ENCODE data around the gene FOXO3. TPM values are rescaled to one million over a fixed set of nuclear protein-coding genes. Genes with fewer than 3 reads are reported as not detected.

Gene FOXO3
- total RNA-seq, 1 experiment from 2014 or later: 10.5 TPM

DNA sequence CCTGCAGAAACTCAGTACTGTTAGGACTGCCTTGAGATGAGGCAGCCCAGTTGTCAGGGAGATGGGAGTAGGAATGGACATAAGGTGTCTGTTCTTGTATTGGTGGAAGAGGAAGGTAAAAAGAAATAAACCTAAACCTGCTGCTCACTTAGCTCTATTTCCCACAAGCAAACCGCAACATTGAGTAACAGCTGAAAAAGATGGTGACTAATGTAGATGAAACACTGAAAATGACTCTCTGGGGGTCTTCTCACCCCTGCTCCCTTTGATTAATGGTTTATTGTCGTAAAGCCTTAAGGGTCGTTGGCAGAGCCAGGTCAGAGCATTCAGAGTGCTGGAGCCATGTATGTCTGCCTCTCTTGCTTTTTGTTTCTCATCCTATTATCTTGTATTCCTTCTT, 87.5 kb downstream of the FOXO3 start:
- Histone ChIP-seq H3K9me2 (replicated peaks; ENCODE audit: insufficient read depth, low read length) (no peaks in the 10 kb centered on the region), H3K79me2 (ENCODE audit: low read length) (no peaks in the 10 kb centered on the region), H2AFZ (ENCODE audit: low read length) (no peak overlapping the region), H3K4me3 (ENCODE audit: low read length) (no peak overlapping the region), H3K4me2 (ENCODE audit: low read depth, low read length, poor library complexity, severe bottlenecking) (no peak overlapping the region), H3K36me3 (ENCODE audit: insufficient read depth, low read length) (no peaks in the 10 kb centered on the region), H3K9me3 (ENCODE audit: low read length) (no peaks in the 10 kb centered on the region), H3K4me1 (ENCODE audit: low read length) (peaks cover 13% of the 10 kb centered on the region), H4K20me1 (ENCODE audit: insufficient read depth, low read depth, low read length) (peaks cover 38% of the 10 kb centered on the region), H3K27me3 (ENCODE audit: low read length) (no peaks in the 10 kb centered on the region), H3K9ac (ENCODE audit: low read length) (no peak overlapping the region), H3K27ac (ENCODE audit: low read length) (no peak overlapping the region)
- no peak for DNase-seq

DNA sequence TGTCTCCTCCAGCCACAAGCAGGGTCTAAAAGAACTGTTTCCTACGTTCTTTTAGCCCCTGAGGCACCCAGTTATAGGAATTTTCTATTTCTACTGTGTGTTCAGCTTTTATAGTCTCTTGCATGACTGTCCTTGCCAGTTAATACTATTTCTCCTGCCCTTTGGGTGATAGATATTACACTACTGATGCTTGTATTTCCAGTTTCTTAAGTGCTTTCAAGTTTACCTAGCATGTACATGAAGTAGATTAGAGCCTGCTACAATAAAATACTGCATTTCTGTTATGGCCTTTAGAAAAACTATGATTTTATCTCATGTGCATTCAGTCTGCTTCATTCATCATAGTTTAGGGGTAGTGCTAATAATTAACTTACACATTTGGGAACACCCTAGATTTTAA, 89.6 kb downstream of the FOXO3 start:
- Histone ChIP-seq H2AFZ (ENCODE audit: low read length) (no peak overlapping the region), H4K20me1 (ENCODE audit: insufficient read depth, low read depth, low read length) (peaks cover 46% of the 10 kb centered on the region), H3K27me3 (ENCODE audit: low read length) (no peaks in the 10 kb centered on the region), H3K9me3 (ENCODE audit: low read length) (no peaks in the 10 kb centered on the region), H3K9me2 (replicated peaks; ENCODE audit: insufficient read depth, low read length) (no peaks in the 10 kb centered on the region), H3K79me2 (ENCODE audit: low read length) (no peaks in the 10 kb centered on the region), H3K9ac (ENCODE audit: low read length) (no peak overlapping the region), H3K36me3 (ENCODE audit: insufficient read depth, low read length) (no peaks in the 10 kb centered on the region), H3K4me3 (ENCODE audit: low read length) (no peak overlapping the region), H3K4me1 (ENCODE audit: low read length) (peaks cover 13% of the 10 kb centered on the region), H3K27ac (ENCODE audit: low read length) (no peak overlapping the region), H3K4me2 (ENCODE audit: low read depth, low read length, poor library complexity, severe bottlenecking) (no peak overlapping the region)
- no peak for DNase-seq

DNA sequence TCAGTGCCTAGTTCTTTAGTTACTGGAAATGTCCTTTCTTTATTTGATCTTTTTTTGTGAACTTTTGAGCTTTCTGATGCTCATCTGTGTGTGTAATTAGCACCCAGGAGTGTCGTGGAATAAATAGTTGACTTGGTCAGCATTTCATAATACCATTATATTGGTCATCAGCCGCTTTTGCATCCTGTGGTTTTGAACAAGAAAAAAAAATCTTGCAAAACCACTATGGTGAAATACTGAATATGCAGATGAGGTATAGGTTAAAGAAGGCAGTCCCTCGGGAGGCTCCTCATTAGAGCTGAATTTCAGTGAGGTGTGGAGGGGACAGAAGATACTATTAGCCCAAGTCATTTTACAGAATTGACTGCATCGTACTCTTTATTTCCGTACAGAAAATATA, 90.1 kb downstream of the FOXO3 start:
- Histone ChIP-seq H3K9me2 (replicated peaks; ENCODE audit: insufficient read depth, low read length) (no peaks in the 10 kb centered on the region), H3K79me2 (ENCODE audit: low read length) (no peaks in the 10 kb centered on the region), H3K9me3 (ENCODE audit: low read length) (no peaks in the 10 kb centered on the region), H4K20me1 (ENCODE audit: insufficient read depth, low read depth, low read length) (peaks cover 46% of the 10 kb centered on the region), H2AFZ (ENCODE audit: low read length) (no peak overlapping the region), H3K27me3 (ENCODE audit: low read length) (no peaks in the 10 kb centered on the region), H3K9ac (ENCODE audit: low read length) (no peak overlapping the region), H3K27ac (ENCODE audit: low read length) (no peak overlapping the region), H3K4me2 (ENCODE audit: low read depth, low read length, poor library complexity, severe bottlenecking) (peak overlapping the region; percentile 14), H3K4me1 (ENCODE audit: low read length) (peaks cover 13% of the 10 kb centered on the region), H3K36me3 (ENCODE audit: insufficient read depth, low read length) (no peaks in the 10 kb centered on the region), H3K4me3 (ENCODE audit: low read length) (no peak overlapping the region)
- DNase-seq: peak; percentile 65

DNA sequence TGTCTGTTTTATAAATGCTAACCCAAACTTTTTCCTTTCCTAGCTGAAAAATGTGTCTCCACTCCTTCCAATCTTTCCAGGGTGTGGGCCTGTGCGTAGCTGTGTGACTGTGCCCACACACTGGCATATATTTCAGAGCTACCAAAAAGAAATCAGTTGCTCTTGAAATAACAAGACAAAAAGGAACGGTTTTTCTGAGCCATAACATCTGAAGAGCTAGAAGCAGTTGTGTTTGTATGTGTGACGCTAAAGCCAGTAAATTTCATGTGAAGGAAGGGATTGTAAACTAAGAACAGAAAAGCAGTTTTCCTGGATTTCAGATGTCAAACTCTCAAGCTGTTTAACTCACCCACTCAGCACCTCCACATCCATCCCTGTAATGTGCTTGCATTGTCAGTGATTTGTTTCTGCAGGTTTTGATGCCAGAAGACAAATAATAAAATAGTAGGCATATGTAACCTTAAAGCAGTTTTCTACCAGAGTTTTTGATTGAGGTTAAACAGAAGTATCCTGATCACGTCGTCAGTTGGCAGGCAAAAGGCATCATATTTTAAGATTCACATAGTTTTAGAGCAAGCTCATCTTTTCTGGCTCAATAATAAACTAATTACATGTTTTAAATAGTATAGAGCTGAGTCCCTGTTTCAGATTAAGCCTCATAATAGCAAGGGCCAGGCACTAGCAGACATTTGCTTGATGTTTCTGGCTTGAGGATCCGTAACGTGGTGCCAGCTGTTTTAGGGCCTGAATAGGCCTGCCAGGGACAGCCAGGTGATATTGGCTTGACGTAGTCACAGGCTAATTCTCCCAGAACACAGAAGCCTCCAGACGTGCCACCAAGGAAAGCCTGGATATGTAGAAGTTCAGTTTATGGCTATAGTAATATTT, 90.9 kb downstream of the FOXO3 start:
- Histone ChIP-seq H3K9me2 (replicated peaks; ENCODE audit: insufficient read depth, low read length) (no peaks in the 10 kb centered on the region), H3K27ac (ENCODE audit: low read length) (no peak overlapping the region), H3K79me2 (ENCODE audit: low read length) (no peaks in the 10 kb centered on the region), H3K9ac (ENCODE audit: low read length) (no peak overlapping the region), H3K36me3 (ENCODE audit: insufficient read depth, low read length) (no peaks in the 10 kb centered on the region), H3K4me3 (ENCODE audit: low read length) (no peak overlapping the region), H3K9me3 (ENCODE audit: low read length) (no peaks in the 10 kb centered on the region), H3K4me1 (ENCODE audit: low read length) (peaks cover 13% of the 10 kb centered on the region), H3K27me3 (ENCODE audit: low read length) (no peaks in the 10 kb centered on the region), H4K20me1 (ENCODE audit: insufficient read depth, low read depth, low read length) (peaks cover 50% of the 10 kb centered on the region), H3K4me2 (ENCODE audit: low read depth, low read length, poor library complexity, severe bottlenecking) (no peak overlapping the region), H2AFZ (ENCODE audit: low read length) (no peak overlapping the region)
- no peak for DNase-seq

DNA sequence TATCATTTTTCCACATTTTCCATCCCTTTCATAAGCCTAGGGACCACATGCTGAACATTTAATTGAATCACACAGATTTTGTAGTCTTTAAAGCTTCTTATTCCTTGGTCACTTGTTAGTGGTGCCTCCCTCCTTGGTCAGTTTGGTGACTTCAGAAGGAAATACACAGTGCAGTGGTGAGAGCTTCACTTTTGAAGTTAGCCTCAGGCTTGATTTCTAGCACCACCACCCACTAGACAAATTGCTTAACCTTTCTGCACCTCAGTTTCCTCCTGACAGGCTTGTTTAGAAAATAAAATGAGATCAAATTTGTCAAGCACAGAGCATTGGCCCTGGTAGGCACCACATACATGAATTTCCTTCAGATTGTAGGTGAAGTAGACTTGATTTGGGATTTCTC, 91.7 kb downstream of the FOXO3 start:
- no peak overlapping the region for H2AFZ ChIP-seq (ENCODE audit: low read length)
- H3K4me1 ChIP-seq (ENCODE audit: low read length): peaks cover 13% of the 10 kb centered on the region
- DNase-seq: no peak
- H3K27me3 ChIP-seq (ENCODE audit: low read length): no peaks in the 10 kb centered on the region
- no peaks in the 10 kb centered on the region for H3K36me3 ChIP-seq (ENCODE audit: insufficient read depth, low read length)
- H3K4me3 ChIP-seq (ENCODE audit: low read length): no peak overlapping the region
- H3K27ac ChIP-seq (ENCODE audit: low read length): no peak overlapping the region
- H3K79me2 ChIP-seq (ENCODE audit: low read length): no peaks in the 10 kb centered on the region
- no peak overlapping the region for H3K4me2 ChIP-seq (ENCODE audit: low read depth, low read length, poor library complexity, severe bottlenecking)
- no peaks in the 10 kb centered on the region for H3K9me3 ChIP-seq (ENCODE audit: low read length)
- peaks cover 53% of the 10 kb centered on the region for H4K20me1 ChIP-seq (ENCODE audit: insufficient read depth, low read depth, low read length)
- H3K9ac ChIP-seq (ENCODE audit: low read length): no peak overlapping the region
- no peaks in the 10 kb centered on the region for H3K9me2 ChIP-seq (replicated peaks; ENCODE audit: insufficient read depth, low read length)

DNA sequence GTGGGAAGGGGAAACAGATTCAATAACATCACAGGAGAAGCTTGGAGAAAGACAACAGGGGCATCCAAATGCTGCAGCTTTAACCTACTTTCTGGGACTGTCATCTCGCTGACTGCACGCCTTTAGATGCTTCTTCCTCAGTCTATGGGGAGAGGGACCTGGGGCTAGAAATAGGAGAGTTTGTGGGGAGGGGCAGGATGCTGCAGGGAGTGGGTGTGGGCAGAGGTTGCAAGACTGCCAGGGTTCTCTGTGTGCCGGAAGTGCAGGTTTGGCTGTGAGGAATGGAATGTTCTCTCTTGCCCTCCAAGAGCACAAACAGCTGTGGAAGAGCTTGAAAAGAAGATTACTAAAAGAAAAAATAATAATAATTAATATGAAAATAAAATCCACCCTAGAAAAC, 93.2 kb downstream of the FOXO3 start:
- Histone ChIP-seq H3K27me3 (ENCODE audit: low read length) (no peaks in the 10 kb centered on the region), H3K9me2 (replicated peaks; ENCODE audit: insufficient read depth, low read length) (no peaks in the 10 kb centered on the region), H4K20me1 (ENCODE audit: insufficient read depth, low read depth, low read length) (peaks cover 61% of the 10 kb centered on the region), H3K79me2 (ENCODE audit: low read length) (no peaks in the 10 kb centered on the region), H3K36me3 (ENCODE audit: insufficient read depth, low read length) (no peaks in the 10 kb centered on the region), H3K4me1 (ENCODE audit: low read length) (peaks cover 13% of the 10 kb centered on the region), H3K9ac (ENCODE audit: low read length) (no peak overlapping the region), H2AFZ (ENCODE audit: low read length) (no peak overlapping the region), H3K4me2 (ENCODE audit: low read depth, low read length, poor library complexity, severe bottlenecking) (no peak overlapping the region), H3K4me3 (ENCODE audit: low read length) (no peak overlapping the region), H3K9me3 (ENCODE audit: low read length) (no peaks in the 10 kb centered on the region), H3K27ac (ENCODE audit: low read length) (no peak overlapping the region)
- DNase-seq: no peak

DNA sequence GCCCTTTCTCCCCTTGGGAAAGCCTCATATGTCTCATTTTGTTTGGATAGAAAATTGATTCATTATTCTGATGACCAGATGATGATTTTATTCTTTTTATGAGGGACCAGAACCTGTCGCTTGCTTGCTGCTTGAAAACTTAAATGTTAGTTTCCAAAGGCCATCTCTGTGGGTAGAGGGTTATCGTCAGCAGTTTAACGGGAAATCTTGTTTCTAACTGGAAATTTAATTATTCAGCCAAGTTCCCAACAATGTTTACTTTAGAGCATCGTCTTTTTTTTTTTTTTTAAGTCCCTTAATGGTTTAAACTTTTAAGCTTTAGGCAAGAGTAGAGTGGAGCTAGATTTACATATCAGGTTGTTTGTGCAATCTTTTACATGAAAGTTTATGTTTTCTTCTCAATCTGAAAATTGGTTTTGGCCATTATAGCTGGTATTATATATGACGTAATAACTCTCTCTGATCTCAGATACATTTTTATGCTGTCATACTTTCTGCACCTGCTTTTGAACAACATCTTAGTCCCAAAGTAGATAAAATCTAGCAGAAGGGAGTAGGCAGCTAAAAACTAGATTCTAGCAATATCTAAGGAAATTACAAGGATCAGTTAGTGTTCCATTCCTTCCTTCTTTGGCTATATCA, 93.9 kb downstream of the FOXO3 start:
- H3K36me3 ChIP-seq (ENCODE audit: insufficient read depth, low read length): no peaks in the 10 kb centered on the region
- H3K9ac ChIP-seq (ENCODE audit: low read length): no peak overlapping the region
- H3K27me3 ChIP-seq (ENCODE audit: low read length): no peaks in the 10 kb centered on the region
- H4K20me1 ChIP-seq (ENCODE audit: insufficient read depth, low read depth, low read length): peaks cover 67% of the 10 kb centered on the region
- H3K9me3 ChIP-seq (ENCODE audit: low read length): no peaks in the 10 kb centered on the region
- H3K27ac ChIP-seq (ENCODE audit: low read length): no peak overlapping the region
- H3K4me1 ChIP-seq (ENCODE audit: low read length): peaks cover 13% of the 10 kb centered on the region
- no peak overlapping the region for H3K4me2 ChIP-seq (ENCODE audit: low read depth, low read length, poor library complexity, severe bottlenecking)
- H3K79me2 ChIP-seq (ENCODE audit: low read length): no peaks in the 10 kb centered on the region
- H2AFZ ChIP-seq (ENCODE audit: low read length): no peak overlapping the region
- no peak for DNase-seq
- H3K4me3 ChIP-seq (ENCODE audit: low read length): no peak overlapping the region
- no peaks in the 10 kb centered on the region for H3K9me2 ChIP-seq (replicated peaks; ENCODE audit: insufficient read depth, low read length)

DNA sequence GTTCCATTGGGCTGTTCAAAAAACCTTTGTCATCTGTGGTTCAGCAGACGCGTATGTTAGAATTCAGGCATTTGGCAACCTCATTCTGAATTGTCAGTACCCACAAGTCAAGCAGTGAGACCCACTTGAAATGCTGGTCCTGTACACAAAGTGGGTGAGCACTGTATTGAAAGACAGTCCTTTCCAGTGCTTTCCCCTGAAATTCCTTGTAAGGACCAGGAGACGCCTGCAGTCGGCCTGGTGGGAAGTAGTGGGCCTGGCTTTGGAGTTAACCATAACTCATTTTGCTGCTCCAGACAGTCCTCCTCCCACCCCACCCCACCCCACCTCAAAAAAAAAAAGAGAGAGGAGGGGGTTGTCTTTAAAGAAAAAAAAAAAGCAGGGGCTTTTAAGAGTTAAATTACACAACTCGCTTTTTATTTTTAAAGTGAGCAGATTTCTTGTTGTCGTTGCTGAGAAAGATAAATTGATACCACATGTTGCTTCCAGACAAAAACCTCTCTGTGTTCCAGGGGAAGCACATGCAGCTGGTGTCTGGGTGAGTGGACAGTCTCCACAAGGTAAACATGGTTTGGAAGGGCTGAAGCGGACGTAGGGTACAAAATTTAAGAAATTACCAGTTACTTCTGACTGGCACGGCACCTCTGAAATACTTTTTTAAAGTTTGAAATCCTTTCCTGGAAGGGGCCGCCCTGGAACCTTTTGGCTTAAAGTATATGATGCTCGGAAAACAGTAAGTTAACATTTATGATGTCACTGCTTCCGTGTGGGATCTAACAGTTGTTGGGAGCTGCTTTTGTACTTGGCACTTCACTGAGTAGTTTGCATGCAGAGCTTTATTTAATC, 95.3 kb downstream of the FOXO3 start:
- no peak overlapping the region for H3K9ac ChIP-seq (ENCODE audit: low read length)
- H3K79me2 ChIP-seq (ENCODE audit: low read length): no peaks in the 10 kb centered on the region
- no peak overlapping the region for H3K4me2 ChIP-seq (ENCODE audit: low read depth, low read length, poor library complexity, severe bottlenecking)

More for the DNA sequence above, 95.3 kb downstream of the FOXO3 start:
- no peaks in the 10 kb centered on the region for H3K9me3 ChIP-seq (ENCODE audit: low read length)
- H3K27me3 ChIP-seq (ENCODE audit: low read length): no peaks in the 10 kb centered on the region
- no peak overlapping the region for H2AFZ ChIP-seq (ENCODE audit: low read length)
- H4K20me1 ChIP-seq (ENCODE audit: insufficient read depth, low read depth, low read length): peaks cover 53% of the 10 kb centered on the region
- no peaks in the 10 kb centered on the region for H3K9me2 ChIP-seq (replicated peaks; ENCODE audit: insufficient read depth, low read length)
- DNase-seq: no peak
- H3K27ac ChIP-seq (ENCODE audit: low read length): no peak overlapping the region
- no peak overlapping the region for H3K4me3 ChIP-seq (ENCODE audit: low read length)
- no peaks in the 10 kb centered on the region for H3K36me3 ChIP-seq (ENCODE audit: insufficient read depth, low read length)
- peaks cover 3% of the 10 kb centered on the region for H3K4me1 ChIP-seq (ENCODE audit: low read length)

Data from Karpas-422 (cell line).